ENCODE measurements around the gene LASP1. TPM values are rescaled to one million over a fixed set of nuclear protein-coding genes. Genes with fewer than 3 reads are reported as not detected.

Gene LASP1
- polyA plus RNA-seq, 1 experiment: 321 TPM

GRCh38 chr17:38960402-38960801 is 90.5 kb downstream of the LASP1 start:
- ChIA-PET CTCF (interaction anchor here (0.8 kb wide), 1 partner anchor 79 kb away, joined by 3 read pairs; no protein-coding TSS in a partner anchor), POLR2A (no interaction called here)
- no peak for DNase-seq (ENCODE audit: low read depth)

GRCh38 chr17:38961413-38961812 is 91.6 kb downstream of the LASP1 start:
- no peak for TF ChIP-seq CTCF (IDR thresholded peaks at IDR 0.05; ENCODE audit: insufficient read depth, low read depth, low read length)
- ChIA-PET POLR2A (interaction anchor here (0.6 kb wide), 1 partner anchor 1488 kb away, joined by 3 read pairs; no protein-coding TSS in a partner anchor), CTCF (interaction anchor here (1.0 kb wide), 1 partner anchor 10 kb away, joined by 3 read pairs; no protein-coding TSS in a partner anchor)
- Histone ChIP-seq H3K27me3 (ENCODE audit: control insufficient read depth, insufficient read depth, low read length) (no peaks in the 10 kb centered on the region), H3K4me3 (ENCODE audit: low read depth, low read length) (no peak overlapping the region), H3K36me3 (ENCODE audit: control insufficient read depth, insufficient read depth, low read length) (no peaks in the 10 kb centered on the region)
- no peak for DNase-seq (ENCODE audit: low read depth)

More at GRCh38 chr17:38960402-38960801, 90.5 kb downstream of the LASP1 start:
- no peak for TF ChIP-seq CTCF (IDR thresholded peaks at IDR 0.05; ENCODE audit: insufficient read depth, low read depth, low read length)
- Histone ChIP-seq H3K27me3 (ENCODE audit: control insufficient read depth, insufficient read depth, low read length) (no peaks in the 10 kb centered on the region), H3K36me3 (ENCODE audit: control insufficient read depth, insufficient read depth, low read length) (no peaks in the 10 kb centered on the region), H3K4me3 (ENCODE audit: low read depth, low read length) (no peak overlapping the region)

GRCh38 chr17:38967290-38967738 is 97.5 kb downstream of the LASP1 start, which contains the start of gene FBXO47:
Gene FBXO47 (minus strand): TSS chr17:38967403. CDS start chr17:38963025, 4,378 bp downstream.
- peak; percentile 24; the same call in 1 of the 2 replicates for TF ChIP-seq CTCF (IDR thresholded peaks at IDR 0.05; ENCODE audit: insufficient read depth, low read depth, low read length)
- Histone ChIP-seq H3K36me3 (ENCODE audit: control insufficient read depth, insufficient read depth, low read length) (no peaks in the 10 kb centered on the region), H3K4me3 (ENCODE audit: low read depth, low read length) (peak within 1 kb of the TSS; percentile 27), H3K27me3 (ENCODE audit: control insufficient read depth, insufficient read depth, low read length) (no peaks in the 10 kb centered on the region)
- POLR2A ChIA-PET: interaction anchor here (0.5 to 0.6 kb wide), 3 partner anchors 13 to 137 kb away, joined by 4 to 13 read pairs (median 8); no protein-coding TSS in a partner anchor
- CTCF ChIA-PET: interaction anchor here (1.2 kb wide), 1 partner anchor 9 kb away, joined by 6 read pairs; no protein-coding TSS in a partner anchor
- peak; percentile 58 for DNase-seq (ENCODE audit: low read depth)

GRCh38 chr17:38969281-38969680 is 99.4 kb downstream of the LASP1 start:
- no peak overlapping the region for H3K4me3 ChIP-seq (ENCODE audit: low read depth, low read length)
- no peaks in the 10 kb centered on the region for H3K27me3 ChIP-seq (ENCODE audit: control insufficient read depth, insufficient read depth, low read length)
- POLR2A ChIA-PET: no interaction called here
- CTCF ChIA-PET: no interaction called here
- no peak for TF ChIP-seq CTCF (IDR thresholded peaks at IDR 0.05; ENCODE audit: insufficient read depth, low read depth, low read length)
- DNase-seq (ENCODE audit: low read depth): no peak
- no peaks in the 10 kb centered on the region for H3K36me3 ChIP-seq (ENCODE audit: control insufficient read depth, insufficient read depth, low read length)

GRCh38 chr17:38970128-38970527 is 100.3 kb downstream of the LASP1 start:
- no peak overlapping the region for H3K4me3 ChIP-seq (ENCODE audit: low read depth, low read length)
- POLR2A ChIA-PET: no interaction called here
- H3K36me3 ChIP-seq (ENCODE audit: control insufficient read depth, insufficient read depth, low read length): no peaks in the 10 kb centered on the region
- no peaks in the 10 kb centered on the region for H3K27me3 ChIP-seq (ENCODE audit: control insufficient read depth, insufficient read depth, low read length)
- no peak for DNase-seq (ENCODE audit: low read depth)
- no peak for TF ChIP-seq CTCF (IDR thresholded peaks at IDR 0.05; ENCODE audit: insufficient read depth, low read depth, low read length)
- CTCF ChIA-PET: no interaction called here
